HepG2 (cell line): ENCODE data around the gene L3MBTL4. TPM values are rescaled to one million over a fixed set of nuclear protein-coding genes. Genes with fewer than 3 reads are reported as not detected.

Experiments used
- ATAC-seq: fragments of 200-7000 bp; cut with Tn5 transposase; 3 replicates; pipeline ENCODE4 v1.9.1; 2020; ENCODE audit warnings: mild to moderate bottlenecking, moderate library complexity
- BruUV-seq: library from RNA; stranded (reverse); fragments of 400-500 nt; replicated peaks from 2 replicates; lab custom pipeline; 2021; lab: Mats Ljungman, UMichigan
- CTCF ChIA-PET: fragments of 300-600 bp; formaldehyde crosslinking; extraction: SDS; loops from one replicate; lab custom pipeline; 2021; ENCODE audit warnings: low total read pairs, inconsistent platforms, low intra/inter-chr PET ratio; lab: Yijun Ruan, JAX
- POLR2A ChIA-PET: fragments of 350-600 bp; sonication (Branson Sonifier 250); formaldehyde crosslinking; loops from one replicate; lab custom pipeline; 2020; ENCODE audit warnings: antibody characterized with exemption, inconsistent platforms; lab: Yijun Ruan, JAX
- DNase-seq: peaks from one replicate; pipeline ENCODE4 v3.0.0-alpha.2; 2015; ENCODE audit warnings: low spot score
- FAIRE-seq: peaks from 3 replicates; lab custom pipeline; 2011; peaks lifted over from hg19 to GRCh38; lab: Jason Lieb, UNC
- H2AFZ ChIP-seq: one replicate; pipeline ENCODE4 v1.6.1; 2011; ENCODE audit warnings: low read length, inconsistent platforms
- H3K27ac ChIP-seq: fragments of 300-600 bp; 3 replicates; pipeline ENCODE4 v1.8.0; 2011; ENCODE audit warnings: mixed run types, mild to moderate bottlenecking, mixed read lengths, low read length, inconsistent platforms; ENCODE audit not compliant: insufficient read depth; ENCODE audit errors: extremely low read length
- H3K27me3 ChIP-seq, 2 experiments: fragments of 200-600 bp in 1 of 2; 2 replicates in 1 of 2; 3 replicates in 1 of 2; pipeline versions ENCODE4 v1.6.0 to v1.8.0; 2011; ENCODE audit warnings: low read length in 2 of 2, mild to moderate bottlenecking in 2 of 2, moderate library complexity in 2 of 2, inconsistent platforms in 1 of 2; ENCODE audit not compliant: insufficient read depth in 2 of 2, control insufficient read depth in 1 of 2
- H3K36me3 ChIP-seq, 2 experiments: fragments of 200-600 bp in 1 of 2; replicated peaks in 1 of 2; 2 replicates in 1 of 2; 3 replicates in 1 of 2; pipeline versions ENCODE4 v1.5.1 to v1.8.0; 2011; ENCODE audit warnings: low read length in 2 of 2, inconsistent platforms in 1 of 2; ENCODE audit not compliant: insufficient read depth in 2 of 2, control insufficient read depth in 1 of 2
- H3K4me1 ChIP-seq: 2 replicates; pipeline ENCODE4 v1.5.1; 2012; ENCODE audit warnings: low read length, inconsistent platforms; ENCODE audit not compliant: insufficient read depth
- H3K4me2 ChIP-seq: 2 replicates; pipeline ENCODE4 v1.6.0; 2011; ENCODE audit warnings: low read depth, low read length, inconsistent platforms
- H3K4me3 ChIP-seq, 3 experiments: fragments of 200-600 bp in 1 of 3; sonication (generic), shearing (Covaris generic) in 1 of 3; replicated peaks in 1 of 3; 2 replicates each; pipeline ENCODE4 v1.5.1; 2011 to 2016; ENCODE audit warnings: low read length in 3 of 3, inconsistent platforms in 2 of 3, low read depth in 2 of 3, mild to moderate bottlenecking in 2 of 3, control low read depth in 1 of 3, mixed read lengths in 1 of 3; ENCODE audit not compliant: insufficient read depth in 1 of 3
- H3K79me2 ChIP-seq: one replicate; pipeline ENCODE4 v1.6.1; 2011; ENCODE audit warnings: low read length, inconsistent platforms; ENCODE audit not compliant: insufficient read depth
- H3K9ac ChIP-seq: 2 replicates; pipeline ENCODE4 v1.6.0; 2011; ENCODE audit warnings: mild to moderate bottlenecking, low read depth, low read length, inconsistent platforms; ENCODE audit not compliant: insufficient read depth
- H3K9me3 ChIP-seq: 2 replicates; pipeline ENCODE4 v1.5.1; 2012; ENCODE audit warnings: mild to moderate bottlenecking, low read length
- H4K20me1 ChIP-seq: 2 replicates; pipeline ENCODE4 v1.6.0; 2011; ENCODE audit warnings: inconsistent platforms, mild to moderate bottlenecking, low read length, moderate library complexity; ENCODE audit not compliant: insufficient read depth
- ATF7-NPFF ChIP-seq: sonication (generic); formaldehyde crosslinking; IDR thresholded peaks from 2 replicates; pipeline ENCODE4 v1.8.1; 2023; ENCODE audit warnings: mild to moderate bottlenecking, low read depth, missing genetic modification reagents, moderate library complexity
- BHLHE40 ChIP-seq: IDR thresholded peaks from 2 replicates; pipeline ENCODE4 v1.6.1; 2011; ENCODE audit warnings: low read length, improper control_type of control experiment
- CENPX ChIP-seq: sonication (generic); formaldehyde crosslinking; IDR thresholded peaks from 2 replicates; pipeline ENCODE4 v1.9.0; 2021; ENCODE audit warnings: mild to moderate bottlenecking, missing genetic modification reagents, moderate library complexity
- DNMT1 ChIP-seq: sonication (generic); formaldehyde crosslinking; IDR thresholded peaks from 2 replicates; pipeline ENCODE4 v1.5.1; 2020; ENCODE audit warnings: mild to moderate bottlenecking, missing genetic modification reagents
- EEA1 ChIP-seq: sonication (generic); formaldehyde crosslinking; IDR thresholded peaks from 2 replicates; pipeline ENCODE4 v1.5.1; 2020; ENCODE audit warnings: mild to moderate bottlenecking, missing genetic modification reagents, borderline replicate concordance
- FOXM1 ChIP-seq: sonication (generic); formaldehyde crosslinking; IDR thresholded peaks from 2 replicates; pipeline ENCODE4 v1.5.0; 2020; ENCODE audit warnings: missing genetic modification reagents
- KLF13 ChIP-seq: sonication (generic); formaldehyde crosslinking; IDR thresholded peaks from 2 replicates; pipeline ENCODE4 v1.4.0; 2020; ENCODE audit warnings: mild to moderate bottlenecking, missing genetic modification reagents
- PLRG1 ChIP-seq: fragments of 450-650 bp; conservative IDR thresholded peaks from 2 replicates; pipeline ENCODE4 v1.6.1; 2016
- RARG ChIP-seq: sonication (generic); formaldehyde crosslinking; IDR thresholded peaks from 2 replicates; pipeline ENCODE4 v1.4.0; 2020; ENCODE audit warnings: low read depth, mild to moderate bottlenecking, missing genetic modification reagents
- THAP11 ChIP-seq: IDR thresholded peaks from 2 replicates; pipeline ENCODE4 v1.6.1; 2016; ENCODE audit warnings: missing biosample characterization, missing genetic modification reagents
- ZFP62 ChIP-seq: sonication (generic); formaldehyde crosslinking; IDR thresholded peaks from 2 replicates; pipeline ENCODE4 v1.4.0; 2020; ENCODE audit warnings: missing genetic modification reagents
- WGBS: methylation state at CpG from one replicate; pipeline ENCODE4 v1.1.6; 2017; ENCODE audit warnings: low lambda C conversion rate; 5-methylcytosine and 5-hydroxymethylcytosine counted together
- in situ Hi-C: cut with HindIII; loops from 2 replicates; pipeline ENCODE4 v1.10.0; 2017; ENCODE audit warnings: low pct_unique_long_range_greater_than_20kb; ENCODE audit not compliant: extremely low pct_ligation_motif_present
- intact Hi-C: fragments of 100-400 bp; cut with micrococcal nuclease; formaldehyde crosslinking; loops from one replicate; pipeline ENCODE4 v1.10.0; 2022; ENCODE audit not compliant: unreplicated experiment
- polyA plus RNA-seq, 8 experiments: library from polyadenylated mRNA; depleted of rRNA in 3 of 8; stranded (reverse) in 7 of 8; unstranded in 1 of 8; fragments of >200 nt; fragmentation: Illumina TruSeq in 4 of 8; extraction: Trizol in 4 of 8; gene quantifications; 2 replicates each; pipeline versions ENCODE4 v1.2.1 to v1.2.3, GENCODE V29; 2011 to 2016; ENCODE audit warnings: low read depth in 4 of 8, missing spikeins in 1 of 8, mixed read lengths in 1 of 8; ENCODE audit not compliant: insufficient read depth in 1 of 8
- total RNA-seq, 5 experiments: library from RNA; depleted of rRNA; stranded (reverse); fragments of >200 nt; fragmentation: Illumina TruSeq; extraction: Trizol; gene quantifications; 2 replicates each; pipeline ENCODE4 v1.2.3, GENCODE V29; 2016; ENCODE audit warnings: low read depth in 1 of 5
- TF ChIP-seq, protein P1 (sequence below): sonication (generic); formaldehyde crosslinking; IDR thresholded peaks from 2 replicates; pipeline ENCODE4 v1.5.0; 2020; ENCODE audit warnings: mild to moderate bottlenecking, missing genetic modification reagents, borderline replicate concordance
- TF ChIP-seq, protein P2 (sequence below): sonication (generic); formaldehyde crosslinking; conservative IDR thresholded peaks from 2 replicates; pipeline ENCODE4 v1.8.0; 2022; ENCODE audit warnings: low read depth, missing genetic modification reagents
- TF ChIP-seq, protein P3 (sequence below): sonication (generic); formaldehyde crosslinking; IDR thresholded peaks from 2 replicates; pipeline ENCODE4 v1.8.1; 2023; ENCODE audit warnings: mild to moderate bottlenecking, missing genetic modification reagents, borderline replicate concordance

Gene L3MBTL4
- total and polyA plus RNA-seq, 2 of the 13 experiments (the other 11 are each of a cell fraction or from before 2014, with no cell fraction given): 10.8 to 13.3 TPM

DNA sequence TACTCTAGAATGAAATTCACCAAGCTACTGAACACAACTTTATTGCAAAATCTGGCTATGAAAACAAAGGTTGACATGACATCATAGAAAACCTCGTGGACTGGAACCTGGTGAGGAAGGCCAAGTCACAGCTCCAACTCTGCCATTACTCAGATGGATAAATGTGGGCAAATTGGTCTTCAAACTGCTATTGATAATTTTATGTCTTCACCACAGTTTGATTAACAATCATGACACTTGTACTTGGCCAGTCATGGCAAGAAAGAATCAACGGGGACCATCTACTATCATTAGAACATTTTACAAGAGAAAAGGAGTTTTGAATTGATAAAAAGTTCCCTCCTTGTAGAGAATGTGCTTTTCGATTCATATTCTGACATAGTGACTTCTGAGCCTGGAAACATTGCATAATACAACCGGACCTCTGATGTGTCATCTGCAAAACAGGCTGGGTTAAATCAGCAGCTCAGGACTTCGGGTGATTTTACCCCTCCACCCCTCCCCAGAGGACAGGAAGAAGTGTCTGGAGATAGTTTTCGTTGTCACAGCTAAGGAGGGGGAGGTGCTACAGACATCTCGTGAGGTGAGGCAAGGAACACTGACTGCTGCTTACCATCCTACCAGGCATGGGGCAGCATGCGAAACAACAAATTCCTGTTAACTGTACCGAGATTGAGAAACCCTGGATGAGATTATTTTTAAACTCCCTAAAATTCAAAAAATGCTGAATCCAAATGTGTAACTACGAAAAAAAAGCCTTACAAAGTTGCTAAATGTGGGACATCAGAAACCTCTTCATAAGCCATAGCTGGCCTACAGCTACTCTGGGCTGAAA is 8.4 kb downstream of the L3MBTL4 start:
- in situ Hi-C loops (no loop called here), intact Hi-C loops (loop anchor here (2.0 to 10.0 kb wide), 2 partner anchors 35 to 191 kb away; no protein-coding TSS in a partner anchor)
- DNase-seq (peak; percentile 61), FAIRE-seq (peak; percentile 36), ATAC-seq (peak; percentile 62)
- 6% methylated on average over 10 of the region's 10 CpGs for WGBS
- Histone ChIP-seq H4K20me1 (peaks cover 4% of the 10 kb centered on the region; the same call in 1 of the 2 replicates), H3K79me2 (peaks cover 83% of the 10 kb centered on the region), H3K27ac (peak overlapping the region; percentile 84), H3K4me1 (peaks cover 81% of the 10 kb centered on the region), H3K9me3 (no peaks in the 10 kb centered on the region), H3K4me3 (peak overlapping the region in 2 of 3 experiments; percentile 20 to 45; a peak in 3 of 6 replicates), H3K27me3 (no peaks in the 10 kb centered on the region), H2AFZ (no peak overlapping the region), H3K36me3 (no peaks in the 10 kb centered on the region), H3K9ac (peak overlapping the region; percentile 60), H3K4me2 (peak overlapping the region; percentile 76)
- no TSS peak for BruUV-seq
- ChIA-PET CTCF (no interaction called here), POLR2A (interaction anchor here (1.1 to 2.7 kb wide), 4 partner anchors 9 to 91 kb away, joined by 3 to 18 read pairs (median 4); partner anchors contain the start of gene L3MBTL4)
- TF ChIP-seq ZFP62 (CRISPR knock-in tag) (no peak), THAP11 (CRISPR knock-in tag) (no peak), CENPX (CRISPR knock-in tag) (no peak), FOXM1 (CRISPR knock-in tag) (no peak), RARG (CRISPR knock-in tag) (no peak), PLRG1 (no peak), EEA1 (CRISPR knock-in tag) (no peak), DNMT1 (CRISPR knock-in tag) (no peak), ATF7-NPFF (CRISPR knock-in tag) (no peak), BHLHE40 (no peak), KLF13 (CRISPR knock-in tag) (no peak)
- TF ChIP-seq, protein P1, sequence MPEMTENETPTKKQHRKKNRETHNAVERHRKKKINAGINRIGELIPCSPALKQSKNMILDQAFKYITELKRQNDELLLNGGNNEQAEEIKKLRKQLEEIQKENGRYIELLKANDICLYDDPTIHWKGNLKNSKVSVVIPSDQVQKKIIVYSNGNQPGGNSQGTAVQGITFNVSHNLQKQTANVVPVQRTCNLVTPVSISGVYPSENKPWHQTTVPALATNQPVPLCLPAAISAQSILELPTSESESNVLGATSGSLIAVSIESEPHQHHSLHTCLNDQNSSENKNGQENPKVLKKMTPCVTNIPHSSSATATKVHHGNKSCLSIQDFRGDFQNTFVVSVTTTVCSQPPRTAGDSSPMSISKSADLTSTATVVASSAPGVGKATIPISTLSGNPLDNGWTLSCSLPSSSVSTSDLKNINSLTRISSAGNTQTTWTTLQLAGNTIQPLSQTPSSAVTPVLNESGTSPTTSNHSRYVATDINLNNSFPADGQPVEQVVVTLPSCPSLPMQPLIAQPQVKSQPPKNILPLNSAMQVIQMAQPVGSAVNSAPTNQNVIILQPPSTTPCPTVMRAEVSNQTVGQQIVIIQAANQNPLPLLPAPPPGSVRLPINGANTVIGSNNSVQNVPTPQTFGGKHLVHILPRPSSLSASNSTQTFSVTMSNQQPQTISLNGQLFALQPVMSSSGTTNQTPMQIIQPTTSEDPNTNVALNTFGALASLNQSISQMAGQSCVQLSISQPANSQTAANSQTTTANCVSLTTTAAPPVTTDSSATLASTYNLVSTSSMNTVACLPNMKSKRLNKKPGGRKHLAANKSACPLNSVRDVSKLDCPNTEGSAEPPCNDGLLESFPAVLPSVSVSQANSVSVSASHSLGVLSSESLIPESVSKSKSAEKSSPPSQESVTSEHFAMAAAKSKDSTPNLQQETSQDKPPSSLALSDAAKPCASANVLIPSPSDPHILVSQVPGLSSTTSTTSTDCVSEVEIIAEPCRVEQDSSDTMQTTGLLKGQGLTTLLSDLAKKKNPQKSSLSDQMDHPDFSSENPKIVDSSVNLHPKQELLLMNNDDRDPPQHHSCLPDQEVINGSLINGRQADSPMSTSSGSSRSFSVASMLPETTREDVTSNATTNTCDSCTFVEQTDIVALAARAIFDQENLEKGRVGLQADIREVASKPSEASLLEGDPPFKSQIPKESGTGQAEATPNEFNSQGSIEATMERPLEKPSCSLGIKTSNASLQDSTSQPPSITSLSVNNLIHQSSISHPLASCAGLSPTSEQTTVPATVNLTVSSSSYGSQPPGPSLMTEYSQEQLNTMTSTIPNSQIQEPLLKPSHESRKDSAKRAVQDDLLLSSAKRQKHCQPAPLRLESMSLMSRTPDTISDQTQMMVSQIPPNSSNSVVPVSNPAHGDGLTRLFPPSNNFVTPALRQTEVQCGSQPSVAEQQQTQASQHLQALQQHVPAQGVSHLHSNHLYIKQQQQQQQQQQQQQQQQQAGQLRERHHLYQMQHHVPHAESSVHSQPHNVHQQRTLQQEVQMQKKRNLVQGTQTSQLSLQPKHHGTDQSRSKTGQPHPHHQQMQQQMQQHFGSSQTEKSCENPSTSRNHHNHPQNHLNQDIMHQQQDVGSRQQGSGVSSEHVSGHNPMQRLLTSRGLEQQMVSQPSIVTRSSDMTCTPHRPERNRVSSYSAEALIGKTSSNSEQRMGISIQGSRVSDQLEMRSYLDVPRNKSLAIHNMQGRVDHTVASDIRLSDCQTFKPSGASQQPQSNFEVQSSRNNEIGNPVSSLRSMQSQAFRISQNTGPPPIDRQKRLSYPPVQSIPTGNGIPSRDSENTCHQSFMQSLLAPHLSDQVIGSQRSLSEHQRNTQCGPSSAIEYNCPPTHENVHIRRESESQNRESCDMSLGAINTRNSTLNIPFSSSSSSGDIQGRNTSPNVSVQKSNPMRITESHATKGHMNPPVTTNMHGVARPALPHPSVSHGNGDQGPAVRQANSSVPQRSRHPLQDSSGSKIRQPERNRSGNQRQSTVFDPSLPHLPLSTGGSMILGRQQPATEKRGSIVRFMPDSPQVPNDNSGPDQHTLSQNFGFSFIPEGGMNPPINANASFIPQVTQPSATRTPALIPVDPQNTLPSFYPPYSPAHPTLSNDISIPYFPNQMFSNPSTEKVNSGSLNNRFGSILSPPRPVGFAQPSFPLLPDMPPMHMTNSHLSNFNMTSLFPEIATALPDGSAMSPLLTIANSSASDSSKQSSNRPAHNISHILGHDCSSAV (CRISPR knock-in tag): no peak
- TF ChIP-seq, protein P2, sequence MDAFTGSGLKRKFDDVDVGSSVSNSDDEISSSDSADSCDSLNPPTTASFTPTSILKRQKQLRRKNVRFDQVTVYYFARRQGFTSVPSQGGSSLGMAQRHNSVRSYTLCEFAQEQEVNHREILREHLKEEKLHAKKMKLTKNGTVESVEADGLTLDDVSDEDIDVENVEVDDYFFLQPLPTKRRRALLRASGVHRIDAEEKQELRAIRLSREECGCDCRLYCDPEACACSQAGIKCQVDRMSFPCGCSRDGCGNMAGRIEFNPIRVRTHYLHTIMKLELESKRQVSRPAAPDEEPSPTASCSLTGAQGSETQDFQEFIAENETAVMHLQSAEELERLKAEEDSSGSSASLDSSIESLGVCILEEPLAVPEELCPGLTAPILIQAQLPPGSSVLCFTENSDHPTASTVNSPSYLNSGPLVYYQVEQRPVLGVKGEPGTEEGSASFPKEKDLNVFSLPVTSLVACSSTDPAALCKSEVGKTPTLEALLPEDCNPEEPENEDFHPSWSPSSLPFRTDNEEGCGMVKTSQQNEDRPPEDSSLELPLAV (CRISPR knock-in tag): no peak
- TF ChIP-seq, protein P3, sequence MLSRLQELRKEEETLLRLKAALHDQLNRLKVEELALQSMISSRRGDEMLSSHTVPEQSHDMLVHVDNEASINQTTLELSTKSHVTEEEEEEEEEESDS (CRISPR knock-in tag): no peak
